ENCODE results near the gene IRAK3.
"Not testable (repeated sequence)": the region's sequence is repeated elsewhere in the genome, so short reads cannot be mapped to it uniquely, and the experiment has no call there.

The IRAK3 gene

DNA sequence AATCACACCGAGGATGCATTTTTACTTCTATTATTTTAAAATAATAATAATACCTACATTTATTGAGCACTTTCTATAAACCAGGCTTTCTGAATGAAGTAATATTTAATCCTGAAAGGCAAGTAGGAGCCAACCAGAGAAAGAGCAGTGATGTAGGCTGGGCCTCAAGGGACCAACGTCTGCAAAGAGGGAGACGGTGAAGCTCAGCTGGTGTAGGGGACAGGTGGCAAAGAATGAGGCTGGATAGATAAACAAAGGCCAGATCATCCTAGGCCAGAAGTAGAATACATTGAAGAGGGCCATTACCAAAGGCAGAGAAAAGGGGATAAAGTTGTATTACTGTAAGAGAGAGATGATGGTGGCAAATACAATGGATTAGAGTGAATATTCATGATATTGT lies 18.4 kb upstream of the IRAK3 start:
- no peak for DNase-seq (ENCODE audit: extremely low read depth in 1 of 2, low read depth in 1 of 2)

DNA sequence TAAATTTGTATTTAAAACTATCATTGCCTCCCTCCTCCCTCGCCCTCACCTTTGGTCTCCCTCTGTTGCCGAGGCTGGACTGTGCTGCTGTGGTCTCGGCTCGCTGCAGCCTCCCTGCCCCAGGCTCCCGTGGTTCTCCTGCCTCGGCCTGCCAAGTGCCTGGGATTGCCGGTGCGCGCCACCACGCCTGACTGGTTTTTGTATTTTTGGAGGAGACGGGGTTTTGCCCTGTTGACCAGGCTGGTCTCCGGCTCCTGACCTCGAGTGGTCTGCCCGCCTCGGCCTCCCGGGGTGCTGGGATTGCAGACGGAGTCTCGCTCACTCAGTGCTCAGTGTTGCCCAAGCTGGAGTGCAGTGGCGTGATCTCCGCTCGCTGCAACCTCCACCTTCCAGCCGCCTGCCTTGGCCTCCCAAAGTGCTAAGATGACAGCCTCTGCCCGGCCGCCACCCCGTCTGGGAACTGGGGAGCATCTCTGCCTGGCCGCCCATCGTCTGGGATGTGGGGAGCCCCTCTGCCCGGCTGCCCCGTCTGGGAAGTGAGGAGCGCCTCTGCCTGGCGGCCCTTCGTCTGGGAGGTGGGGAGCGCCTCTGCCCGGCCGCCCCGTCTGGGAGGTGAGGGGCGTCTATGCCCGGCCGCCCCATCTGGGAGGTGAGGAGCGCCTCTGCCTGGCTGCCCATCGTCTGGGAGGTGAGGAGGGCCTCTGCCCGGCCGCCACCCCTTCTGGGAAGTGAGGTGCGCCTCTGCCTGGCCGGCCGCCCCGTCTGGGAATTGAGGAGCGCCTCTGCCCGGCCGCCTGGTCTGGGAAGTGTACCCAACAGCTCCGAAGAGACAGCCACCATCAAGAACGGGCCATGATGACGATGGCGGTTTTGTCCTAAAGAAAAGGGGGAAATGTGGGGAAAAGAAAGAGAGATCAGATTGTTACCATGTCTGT lies 14.4 kb upstream of the IRAK3 start:
- DNase-seq (ENCODE audit: extremely low read depth in 1 of 2, low read depth in 1 of 2) = not testable (repeated sequence)

- no peak for DNase-seq (ENCODE audit: extremely low read depth in 1 of 2, low read depth in 1 of 2)
Measured at GRCh38 chr12:66176105-66176900, 12.7 kb upstream of the IRAK3 start.

DNA sequence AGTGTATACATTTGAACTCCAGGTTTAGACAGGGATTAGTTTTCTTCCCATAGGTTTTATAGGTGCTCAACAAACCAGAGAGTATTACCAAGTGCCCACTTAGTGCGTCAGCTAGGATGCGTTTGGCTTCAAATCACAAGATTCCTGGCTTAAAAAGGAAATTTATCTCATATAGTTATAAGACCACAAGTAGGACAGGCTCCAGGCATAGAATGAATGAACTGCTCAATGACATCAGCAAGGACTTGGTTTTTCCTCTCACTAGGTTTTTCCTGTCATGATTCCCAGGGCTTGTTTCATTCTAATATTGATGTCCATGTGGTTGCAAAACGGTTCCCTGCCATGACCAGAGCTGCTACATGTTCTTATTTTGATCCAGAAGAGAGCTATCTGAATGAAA lies 6.1 kb upstream of the IRAK3 start:
- no peak for DNase-seq (ENCODE audit: extremely low read depth in 1 of 2, low read depth in 1 of 2)

DNA sequence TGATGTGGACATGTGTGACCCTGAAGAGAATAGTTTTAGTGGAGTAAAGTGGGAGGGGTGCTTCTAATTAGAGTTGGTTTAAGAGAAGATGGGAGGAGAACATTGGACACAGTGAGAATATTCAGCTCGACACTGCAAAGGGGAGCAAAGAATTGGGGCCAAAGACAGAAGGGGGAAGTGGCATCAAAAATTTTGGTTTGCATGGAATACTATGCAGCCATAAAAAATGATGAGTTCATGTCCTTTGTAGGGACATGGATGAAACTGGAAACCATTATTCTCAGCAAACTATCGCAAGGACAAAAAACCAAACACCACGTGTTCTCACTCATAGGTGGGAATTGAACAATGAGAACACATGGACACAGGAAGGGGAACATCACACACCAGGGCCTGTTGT lies 4.2 kb upstream of the IRAK3 start:
- not testable (repeated sequence) for DNase-seq (ENCODE audit: extremely low read depth in 1 of 2, low read depth in 1 of 2)

DNA sequence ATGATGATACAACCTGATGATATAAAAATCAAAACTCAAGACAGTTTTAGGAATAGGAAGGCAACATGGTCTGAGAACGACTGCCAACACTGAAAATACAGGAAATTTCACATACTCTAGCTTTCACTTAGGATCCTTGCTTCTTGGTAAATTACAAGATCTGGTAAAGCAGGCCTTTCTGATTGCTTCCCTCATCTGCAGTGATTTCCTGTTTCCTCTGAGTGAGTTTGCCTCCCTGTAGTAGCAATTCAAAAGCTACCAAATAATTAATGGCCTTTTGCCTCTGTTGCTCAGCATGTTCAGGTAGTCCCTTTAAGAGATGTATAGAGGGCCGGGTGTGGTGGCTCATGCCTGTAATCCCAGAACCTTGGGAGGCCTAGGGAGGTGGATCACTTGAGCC lies 2.0 kb upstream of the IRAK3 start:
- DNase-seq (ENCODE audit: extremely low read depth in 1 of 2, low read depth in 1 of 2) = no peak

DNA sequence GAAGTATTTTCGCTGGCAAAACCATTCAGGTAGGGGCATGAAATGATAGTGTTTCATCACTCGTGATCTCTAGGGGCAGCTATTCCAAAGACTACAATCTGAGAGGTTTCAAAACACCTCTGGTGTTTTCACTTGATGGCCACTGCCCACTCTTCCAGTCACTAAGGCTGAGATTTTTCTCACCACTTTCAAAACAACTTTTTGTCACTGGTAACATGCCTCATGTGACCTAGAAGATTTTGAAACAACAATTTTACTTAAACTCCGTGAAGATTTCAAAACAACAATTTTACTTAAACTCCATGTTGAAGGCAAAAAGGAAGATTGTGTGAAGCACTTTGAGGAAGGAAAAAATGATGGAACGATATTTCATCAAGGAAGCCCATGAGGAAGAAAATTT lies 1.2 kb upstream of the IRAK3 start:
- DNase-seq (ENCODE audit: extremely low read depth in 1 of 2, low read depth in 1 of 2) = no peak

GRCh38 chr12:66189486-66189843 lies 451 bp downstream of the IRAK3 start:
- no peak for DNase-seq (ENCODE audit: extremely low read depth in 1 of 2, low read depth in 1 of 2)

- no peak for DNase-seq (ENCODE audit: extremely low read depth in 1 of 2, low read depth in 1 of 2)
Measured at GRCh38 chr12:66189889-66190288, 875 bp downstream of the IRAK3 start.

DNA sequence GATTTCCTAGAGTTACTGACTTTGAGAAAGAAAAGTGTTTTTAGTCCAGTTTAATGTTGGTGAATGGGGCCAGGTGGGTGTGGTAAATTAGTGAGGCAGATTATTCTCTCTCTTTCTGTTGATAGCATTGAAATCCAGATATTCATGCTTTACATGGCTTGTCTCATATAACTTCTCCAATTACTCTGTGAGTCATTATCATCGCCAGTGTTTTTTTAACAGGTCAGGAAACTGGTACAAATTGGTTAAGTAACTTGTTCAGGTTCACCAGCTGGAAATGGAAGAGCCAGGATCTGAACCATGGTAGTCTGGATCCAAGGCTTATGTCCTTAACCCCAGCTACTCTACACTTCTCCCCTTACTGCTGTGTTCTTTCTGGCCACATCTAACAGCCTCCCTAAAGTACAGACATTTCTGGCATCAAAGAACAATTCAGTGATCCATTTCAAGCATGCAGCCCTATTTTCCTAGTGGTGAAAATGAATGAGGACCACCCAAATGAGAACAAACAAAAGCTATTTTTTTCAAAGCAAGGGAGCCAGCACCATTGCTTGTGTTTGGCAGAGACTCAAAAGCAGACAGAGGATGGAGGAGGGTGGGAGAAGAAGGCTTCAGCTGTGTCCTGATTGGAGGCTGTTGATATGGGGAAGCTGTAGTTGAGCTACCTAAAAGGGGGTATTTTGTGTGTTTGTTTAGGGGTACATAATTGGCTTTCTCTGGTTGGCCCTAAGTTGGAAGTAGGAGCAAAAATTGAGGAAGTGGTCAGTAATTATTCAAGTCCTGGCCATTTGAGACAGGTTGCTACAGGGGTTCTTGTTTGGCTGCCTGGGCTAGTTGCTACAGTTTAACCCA lies 1.7 kb downstream of the IRAK3 start:
- no peak for DNase-seq (ENCODE audit: extremely low read depth in 1 of 2, low read depth in 1 of 2)

DNA sequence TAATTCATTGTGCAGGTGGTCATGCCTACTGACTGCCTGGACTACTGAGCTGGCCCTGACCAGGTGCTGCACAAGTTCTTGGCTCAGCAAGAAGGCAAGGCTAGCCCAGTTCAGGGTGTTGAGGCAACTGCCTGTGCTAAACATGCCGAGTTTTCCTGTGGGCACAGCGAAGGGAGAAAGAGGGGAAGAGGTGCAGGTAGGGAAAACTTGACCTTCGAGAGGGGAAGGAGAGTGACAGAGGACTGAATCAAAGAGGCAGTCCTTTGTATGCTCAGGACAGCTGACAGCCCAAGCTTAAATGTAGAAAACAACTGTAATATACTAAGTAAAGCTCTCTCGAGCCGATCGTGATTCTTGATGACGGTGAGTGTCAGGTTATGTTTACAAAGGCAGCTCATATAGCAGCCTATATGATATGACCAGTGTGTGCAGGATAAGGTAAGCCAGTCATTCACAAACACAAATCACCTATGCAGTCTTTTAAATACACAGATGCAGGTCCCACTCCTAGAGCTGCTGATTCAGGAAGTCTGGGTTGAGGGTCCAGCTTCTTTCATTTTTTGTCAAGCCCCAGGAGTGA lies 2.6 kb downstream of the IRAK3 start:
- no peak for DNase-seq (ENCODE audit: extremely low read depth in 1 of 2, low read depth in 1 of 2)

DNA sequence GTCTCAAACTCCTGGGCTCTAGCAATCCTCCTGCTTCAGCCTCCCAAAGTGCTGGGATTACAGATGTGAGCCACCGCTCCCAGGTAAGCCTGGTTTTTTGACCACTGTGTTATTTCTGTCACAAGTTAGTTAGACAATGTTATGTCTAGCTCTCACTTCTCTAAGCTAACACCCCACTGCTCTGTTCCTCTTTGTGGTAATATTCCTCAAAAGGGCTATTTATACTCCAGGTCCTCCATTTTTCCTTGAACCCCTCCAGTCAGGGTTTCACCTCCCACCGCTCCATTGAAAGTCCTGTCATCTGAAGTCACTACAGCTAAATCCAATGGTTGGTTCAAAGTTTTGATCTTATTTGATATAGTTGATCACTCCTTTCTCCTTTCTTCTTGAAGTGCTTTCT lies 5.1 kb downstream of the IRAK3 start:
- no peak for DNase-seq (ENCODE audit: extremely low read depth in 1 of 2, low read depth in 1 of 2)

DNA sequence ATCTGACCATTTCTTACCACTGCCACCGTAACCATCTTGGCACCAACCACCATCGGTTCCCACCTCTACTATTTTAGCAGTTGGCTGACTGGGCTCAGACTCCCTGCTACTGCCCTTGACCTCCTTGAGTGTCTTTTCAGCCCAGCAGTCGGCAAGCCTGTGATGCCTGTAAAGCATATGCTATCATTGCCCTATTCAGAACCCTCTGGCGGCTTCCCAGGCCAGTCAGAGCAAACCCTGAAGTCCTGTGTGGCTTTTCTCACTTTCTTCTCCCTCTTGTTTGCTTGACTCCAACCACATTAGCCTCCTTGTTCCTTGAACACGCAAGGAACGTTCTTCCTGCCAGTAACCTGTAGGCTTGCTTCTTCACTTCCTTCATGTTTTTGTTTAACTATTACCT lies 6.2 kb downstream of the IRAK3 start:
- DNase-seq (ENCODE audit: extremely low read depth in 1 of 2, low read depth in 1 of 2) = no peak

DNA sequence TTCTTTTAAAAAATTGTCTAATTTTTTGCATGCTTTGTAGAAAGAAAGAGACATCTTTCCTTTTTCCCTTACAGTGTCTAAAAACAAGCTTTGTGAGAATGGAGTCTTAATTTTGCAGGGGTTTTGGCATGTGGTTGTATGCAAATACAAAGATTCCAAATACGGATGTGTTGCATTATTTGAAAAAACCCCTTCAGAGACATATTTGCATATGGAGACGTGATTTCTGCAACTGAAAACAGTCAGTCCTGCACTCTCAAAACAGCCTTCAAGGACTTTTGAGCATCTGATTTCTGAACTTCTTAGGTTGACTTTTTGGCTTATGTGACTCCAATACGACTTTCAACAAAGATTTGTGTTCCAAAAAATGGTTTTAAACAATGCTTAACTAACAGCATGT lies 7.8 kb downstream of the IRAK3 start:
- no peak for DNase-seq (ENCODE audit: extremely low read depth in 1 of 2, low read depth in 1 of 2)

DNA sequence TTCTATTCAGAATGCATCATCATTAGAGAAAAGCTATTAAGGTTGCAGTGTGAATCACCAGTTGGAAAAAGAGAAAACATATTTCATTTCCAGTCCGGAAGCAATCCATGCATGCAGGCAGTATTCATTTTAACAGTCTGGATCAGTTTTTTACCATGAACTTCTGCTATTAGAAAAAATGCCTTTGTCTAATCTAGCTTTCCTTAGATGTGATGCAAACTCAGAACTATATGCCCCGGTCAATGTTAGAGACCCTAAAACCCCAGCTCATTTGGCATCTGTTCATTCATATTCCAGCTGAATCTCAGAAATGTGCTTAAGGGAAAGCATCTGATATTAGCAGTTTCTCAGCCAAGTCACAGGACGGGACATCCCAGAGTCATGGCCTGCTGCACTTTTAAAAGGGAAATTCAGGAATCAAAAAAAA lies 8.5 kb downstream of the IRAK3 start:
- DNase-seq (ENCODE audit: extremely low read depth in 1 of 2, low read depth in 1 of 2) = no peak

DNA sequence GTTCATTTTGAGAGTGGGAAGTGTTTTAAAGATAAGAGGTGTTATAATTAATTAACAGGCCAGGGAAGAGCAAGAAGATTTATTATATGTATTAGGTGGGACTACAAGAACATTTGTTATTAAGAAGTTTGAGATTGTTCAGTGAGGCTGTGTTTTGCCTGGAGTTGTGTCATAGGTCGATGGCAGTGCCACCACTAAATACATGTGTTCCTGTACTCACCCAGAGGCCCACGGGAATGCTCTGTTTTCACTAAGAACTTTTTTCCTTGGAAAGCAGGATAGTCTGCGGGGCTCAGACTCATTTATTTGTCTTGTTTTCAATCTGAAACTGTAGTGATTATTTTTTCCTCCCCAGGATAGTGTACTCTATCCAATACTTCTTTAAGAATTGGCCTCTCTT lies 10.1 kb downstream of the IRAK3 start:
- no peak for DNase-seq (ENCODE audit: extremely low read depth in 1 of 2, low read depth in 1 of 2)

GRCh38 chr12:66199831-66200509 lies 11.0 kb downstream of the IRAK3 start:
- no peak for DNase-seq (ENCODE audit: extremely low read depth in 1 of 2, low read depth in 1 of 2)

- no peak for DNase-seq (ENCODE audit: extremely low read depth in 1 of 2, low read depth in 1 of 2)
Measured at GRCh38 chr12:66203820-66204219, 14.8 kb downstream of the IRAK3 start.

- DNase-seq (ENCODE audit: extremely low read depth in 1 of 2, low read depth in 1 of 2) = no peak
Measured at GRCh38 chr12:66206141-66206540, 17.1 kb downstream of the IRAK3 start.

- no peak for DNase-seq (ENCODE audit: extremely low read depth in 1 of 2, low read depth in 1 of 2)
Measured at GRCh38 chr12:66210840-66211239, 21.8 kb downstream of the IRAK3 start.
